Neural progenitor cell (in vitro differentiated cells): ENCODE data around the gene TSPEAR. TPM values are rescaled to one million over a fixed set of nuclear protein-coding genes. Genes with fewer than 3 reads are reported as not detected.

Source experiments
- DNase-seq: peaks from one replicate; pipeline ENCODE4 v3.0.0-alpha.2; 2016; ENCODE audit warnings: low spot score
- H2AFZ ChIP-seq: fragments of 200-600 bp; sonication (generic); replicated peaks from 2 replicates; pipeline ENCODE4 v1.6.1; 2016; ENCODE audit warnings: antibody characterized with exemption
- H3F3A ChIP-seq: fragments of 200-600 bp; sonication (generic); 2 replicates; pipeline ENCODE4 v1.6.1; 2016; ENCODE audit warnings: antibody characterized with exemption, low read depth
- H3K27ac ChIP-seq: fragments of 200-600 bp; sonication (generic); 2 replicates; pipeline ENCODE4 v1.5.1; 2016; ENCODE audit warnings: mild to moderate bottlenecking
- H3K27me3 ChIP-seq: fragments of 200-600 bp; sonication (generic); 2 replicates; pipeline ENCODE4 v1.6.1; 2016; ENCODE audit warnings: mild to moderate bottlenecking, moderate library complexity
- H3K36me3 ChIP-seq: fragments of 200-600 bp; sonication (generic); 2 replicates; pipeline ENCODE4 v1.5.1; 2016
- H3K4me1 ChIP-seq: fragments of 200-600 bp; sonication (generic); 2 replicates; pipeline ENCODE4 v1.6.1; 2016; ENCODE audit warnings: mixed run types
- H3K4me2 ChIP-seq: fragments of 200-600 bp; sonication (generic); 2 replicates; pipeline ENCODE4 v1.6.1; 2016
- H3K4me3 ChIP-seq: fragments of 200-600 bp; sonication (generic); 2 replicates; pipeline ENCODE4 v1.5.1; 2016
- H3K79me2 ChIP-seq: fragments of 200-600 bp; sonication (generic); 2 replicates; pipeline ENCODE4 v1.6.1; 2016; ENCODE audit warnings: low read depth
- H3K9ac ChIP-seq: fragments of 200-600 bp; sonication (generic); 2 replicates; pipeline ENCODE4 v1.6.1; 2016
- H3K9me3 ChIP-seq: fragments of 200-600 bp; sonication (generic); 2 replicates; pipeline ENCODE4 v1.5.1; 2016; ENCODE audit warnings: low read depth
- H4K20me1 ChIP-seq: fragments of 200-600 bp; sonication (generic); 2 replicates; pipeline ENCODE4 v1.6.1; 2016; ENCODE audit warnings: low read depth
- H3K27ac Mint-ChIP-seq: 3 replicates; pipeline ENCODE4 v1.8.0; 2021; ENCODE audit warnings: mixed read lengths
- H3K27me3 Mint-ChIP-seq: 2 replicates; pipeline ENCODE4 v1.8.0; 2022; ENCODE audit warnings: low read depth, mild to moderate bottlenecking, inconsistent platforms, moderate library complexity, mixed read lengths; ENCODE audit not compliant: insufficient read depth
- H3K36me3 Mint-ChIP-seq: 3 replicates; pipeline ENCODE4 v1.8.0; 2021; ENCODE audit warnings: mixed read lengths
- H3K4me1 Mint-ChIP-seq: 3 replicates; pipeline ENCODE4 v1.8.0; 2021; ENCODE audit warnings: mixed read lengths
- H3K4me3 Mint-ChIP-seq: 3 replicates; pipeline ENCODE4 v1.8.0; 2021; ENCODE audit warnings: mild to moderate bottlenecking, moderate library complexity, mixed read lengths
- H3K9me3 Mint-ChIP-seq: 3 replicates; pipeline ENCODE4 v1.8.0; 2020; ENCODE audit warnings: mixed read lengths
- EZH2 ChIP-seq: fragments of 200-600 bp; sonication (generic); IDR thresholded peaks from 2 replicates; pipeline ENCODE4 v1.6.1; 2017; ENCODE audit warnings: antibody characterized with exemption, mild to moderate bottlenecking, moderate library complexity
- EZH2phosphoT487 ChIP-seq: fragments of 200-600 bp; sonication (generic); IDR thresholded peaks from 2 replicates; pipeline ENCODE4 v1.6.1; 2017; ENCODE audit warnings: antibody characterized with exemption
- total RNA-seq: library from RNA; depleted of rRNA; stranded (reverse); fragments of >200 nt; gene quantifications from 2 replicates; pipeline ENCODE4 v1.2.3, GENCODE V29; 2015; ENCODE audit warnings: low replicate concordance
- TF ChIP-seq, protein P1 (sequence below): fragments of 200-600 bp; sonication (generic); IDR thresholded peaks from 2 replicates; pipeline ENCODE4 v1.5.1; 2017; ENCODE audit warnings: antibody characterized with exemption, mild to moderate bottlenecking

TSPEAR gene
- total RNA-seq, 1 donor from 2014 or later, result not detected

DNA sequence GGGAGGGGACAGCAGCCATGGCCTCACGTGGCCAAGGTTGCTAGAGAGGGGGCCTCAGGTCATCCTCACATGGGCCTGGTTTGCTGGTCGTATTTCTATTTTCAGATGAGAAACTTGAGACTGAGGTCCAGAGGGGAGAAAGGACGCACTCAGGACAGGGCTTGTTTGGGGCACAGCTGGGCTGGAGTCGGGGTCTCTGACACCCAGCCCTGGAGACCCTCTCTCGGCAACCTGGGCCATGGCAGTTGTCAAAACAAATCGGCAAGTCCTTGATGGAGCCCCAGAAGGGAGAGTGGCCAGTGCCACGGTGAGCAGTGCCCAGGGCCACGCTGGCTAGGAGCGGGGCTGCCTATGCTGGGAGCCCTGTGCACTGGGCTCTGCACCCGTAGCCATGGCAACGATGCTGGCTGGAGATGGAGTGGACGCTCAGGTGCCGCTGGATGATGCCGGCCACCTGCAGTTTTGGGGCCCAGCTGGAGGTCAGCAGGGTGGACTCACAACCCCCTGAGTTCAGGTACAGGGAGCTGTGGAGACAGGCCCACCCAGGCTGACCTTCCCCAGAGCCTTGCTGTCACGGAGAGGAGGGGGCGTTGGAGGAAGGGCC, 244.9 kb downstream of the TSPEAR start:
- no peaks in the 10 kb centered on the region for H3K9me3 ChIP-seq
- Mint-ChIP-seq H3K36me3 (no peaks in the 10 kb centered on the region), H3K4me1 (peaks cover 11% of the 10 kb centered on the region), H3K27ac (no peak overlapping the region), H3K9me3 (no peaks in the 10 kb centered on the region), H3K27me3 (no peaks in the 10 kb centered on the region), H3K4me3 (no peak overlapping the region)
- H3K27me3 ChIP-seq, result no peaks in the 10 kb centered on the region
- H3K27ac ChIP-seq, result no peak overlapping the region
- no peak for DNase-seq
- H3K36me3 ChIP-seq, result no peaks in the 10 kb centered on the region
- no peak overlapping the region for H3K4me2 ChIP-seq
- no peak overlapping the region for H3K9ac ChIP-seq
- no peak overlapping the region for H2AFZ ChIP-seq
- TF ChIP-seq, protein P1, sequence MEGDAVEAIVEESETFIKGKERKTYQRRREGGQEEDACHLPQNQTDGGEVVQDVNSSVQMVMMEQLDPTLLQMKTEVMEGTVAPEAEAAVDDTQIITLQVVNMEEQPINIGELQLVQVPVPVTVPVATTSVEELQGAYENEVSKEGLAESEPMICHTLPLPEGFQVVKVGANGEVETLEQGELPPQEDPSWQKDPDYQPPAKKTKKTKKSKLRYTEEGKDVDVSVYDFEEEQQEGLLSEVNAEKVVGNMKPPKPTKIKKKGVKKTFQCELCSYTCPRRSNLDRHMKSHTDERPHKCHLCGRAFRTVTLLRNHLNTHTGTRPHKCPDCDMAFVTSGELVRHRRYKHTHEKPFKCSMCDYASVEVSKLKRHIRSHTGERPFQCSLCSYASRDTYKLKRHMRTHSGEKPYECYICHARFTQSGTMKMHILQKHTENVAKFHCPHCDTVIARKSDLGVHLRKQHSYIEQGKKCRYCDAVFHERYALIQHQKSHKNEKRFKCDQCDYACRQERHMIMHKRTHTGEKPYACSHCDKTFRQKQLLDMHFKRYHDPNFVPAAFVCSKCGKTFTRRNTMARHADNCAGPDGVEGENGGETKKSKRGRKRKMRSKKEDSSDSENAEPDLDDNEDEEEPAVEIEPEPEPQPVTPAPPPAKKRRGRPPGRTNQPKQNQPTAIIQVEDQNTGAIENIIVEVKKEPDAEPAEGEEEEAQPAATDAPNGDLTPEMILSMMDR, result no peak
- TF ChIP-seq EZH2phosphoT487, result no peak
- no peak for TF ChIP-seq EZH2
- H4K20me1 ChIP-seq, result no peaks in the 10 kb centered on the region
- H3K4me1 ChIP-seq, result no peaks in the 10 kb centered on the region
- no peaks in the 10 kb centered on the region for H3F3A ChIP-seq
- H3K4me3 ChIP-seq, result no peak overlapping the region
- no peaks in the 10 kb centered on the region for H3K79me2 ChIP-seq

DNA sequence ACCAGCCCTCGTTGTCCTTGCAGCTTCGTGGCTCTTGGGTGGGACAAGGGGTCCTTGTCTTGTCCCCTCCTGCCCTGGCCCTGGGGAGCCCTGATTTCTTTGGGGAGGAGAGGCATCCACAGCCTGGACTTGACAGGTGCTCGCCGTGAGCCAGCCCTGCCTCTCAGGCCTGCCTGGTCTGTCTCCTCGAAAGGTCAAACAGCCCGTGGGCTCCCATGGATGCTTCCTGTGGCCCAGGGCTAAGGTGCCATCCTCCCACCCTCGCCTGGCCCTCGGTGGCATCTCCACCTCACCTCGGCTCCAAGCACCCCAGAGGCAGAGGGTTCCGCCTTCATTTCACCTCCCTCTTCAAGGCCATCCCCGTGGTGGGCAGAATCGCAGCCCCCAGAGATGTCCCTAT, 247.0 kb downstream of the TSPEAR start:
- no peaks in the 10 kb centered on the region for H3K9me3 Mint-ChIP-seq
- H3K4me1 Mint-ChIP-seq, result peaks cover 11% of the 10 kb centered on the region
- H3K4me2 ChIP-seq, result no peak overlapping the region
- no peak overlapping the region for H3K9ac ChIP-seq
- no peaks in the 10 kb centered on the region for H3K36me3 ChIP-seq
- no peaks in the 10 kb centered on the region for H3K36me3 Mint-ChIP-seq
- no peak for TF ChIP-seq EZH2
- TF ChIP-seq, protein P1, result no peak
- TF ChIP-seq EZH2phosphoT487, result no peak
- H3K27ac ChIP-seq, result no peak overlapping the region
- no peak for DNase-seq
- H3K27me3 Mint-ChIP-seq, result no peaks in the 10 kb centered on the region
- no peak overlapping the region for H3K4me3 Mint-ChIP-seq
- no peaks in the 10 kb centered on the region for H3F3A ChIP-seq
- no peaks in the 10 kb centered on the region for H3K9me3 ChIP-seq
- H3K4me1 ChIP-seq, result no peaks in the 10 kb centered on the region
- no peak overlapping the region for H2AFZ ChIP-seq
- no peaks in the 10 kb centered on the region for H3K27me3 ChIP-seq
- H4K20me1 ChIP-seq, result no peaks in the 10 kb centered on the region
- H3K4me3 ChIP-seq, result no peak overlapping the region
- no peak overlapping the region for H3K27ac Mint-ChIP-seq
- H3K79me2 ChIP-seq, result no peaks in the 10 kb centered on the region

DNA sequence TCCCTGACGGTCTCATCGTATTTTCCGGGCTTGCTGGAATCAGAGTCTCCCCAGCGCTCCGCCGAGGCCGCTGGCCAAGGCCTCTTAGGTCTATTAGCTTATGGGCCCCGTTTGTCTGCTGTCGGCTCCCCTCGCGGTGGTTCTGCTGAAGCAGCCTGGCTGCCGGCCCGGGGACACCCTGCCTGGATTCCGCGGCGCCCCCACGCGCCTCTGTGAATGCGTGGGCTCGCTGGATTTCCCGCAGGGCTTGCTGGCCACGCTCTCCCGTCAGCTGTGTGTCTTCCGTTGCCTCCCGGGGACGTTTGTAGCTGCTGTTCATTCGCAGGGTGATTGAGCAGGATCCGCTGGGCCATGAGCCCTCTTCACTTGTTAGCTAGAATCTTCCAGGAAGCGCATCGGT, 247.6 kb downstream of the TSPEAR start:
- Mint-ChIP-seq H3K4me3 (no peak overlapping the region), H3K36me3 (no peaks in the 10 kb centered on the region), H3K27me3 (peaks cover under 1% of the 10 kb centered on the region), H3K4me1 (peaks cover 11% of the 10 kb centered on the region), H3K9me3 (no peaks in the 10 kb centered on the region), H3K27ac (no peak overlapping the region)
- Histone ChIP-seq H2AFZ (no peak overlapping the region), H3K9me3 (no peaks in the 10 kb centered on the region), H3K4me2 (no peak overlapping the region), H3K27me3 (no peaks in the 10 kb centered on the region), H3K79me2 (no peaks in the 10 kb centered on the region), H3K36me3 (no peaks in the 10 kb centered on the region), H3K4me3 (no peak overlapping the region), H3K4me1 (no peaks in the 10 kb centered on the region), H4K20me1 (no peaks in the 10 kb centered on the region), H3K27ac (no peak overlapping the region), H3K9ac (no peak overlapping the region), H3F3A (no peaks in the 10 kb centered on the region)
- TF ChIP-seq, protein P1, result no peak
- TF ChIP-seq EZH2phosphoT487 (no peak), EZH2 (no peak)
- DNase-seq, result no peak
